GM23338 (cell line): ENCODE measurements around the gene PCDH10. TPM values are rescaled to one million over a fixed set of nuclear protein-coding genes. Genes with fewer than 3 reads are reported as not detected.

ENCODE experiments used
- ATAC-seq: fragments of 200-7000 bp; cut with Tn5 transposase; 3 replicates; pipeline ENCODE4 v1.9.1; 2020
- DNase-seq: peaks from one replicate; pipeline ENCODE4 v3.0.0-alpha.2; 2015; ENCODE audit warnings: low spot score
- H2AFZ ChIP-seq: fragments of 200-600 bp; sonication (generic); 2 replicates; pipeline ENCODE4 v1.8.0; 2016; ENCODE audit warnings: antibody characterized with exemption, mild to moderate bottlenecking, moderate library complexity
- H3F3A ChIP-seq: fragments of 200-600 bp; sonication (generic); replicated peaks from 2 replicates; pipeline ENCODE4 v1.8.0; 2017; ENCODE audit warnings: antibody characterized with exemption, mixed run types, low read depth
- H3K27ac ChIP-seq: fragments of 200-600 bp; sonication (generic); 2 replicates; pipeline ENCODE4 v1.6.1; 2016; ENCODE audit warnings: low read depth
- H3K27me3 ChIP-seq: fragments of 200-600 bp; sonication (generic); 2 replicates; pipeline ENCODE4 v1.8.0; 2016; ENCODE audit warnings: mild to moderate bottlenecking, mixed run types, moderate library complexity; ENCODE audit not compliant: insufficient read depth
- H3K36me3 ChIP-seq: fragments of 200-600 bp; sonication (generic); 2 replicates; pipeline ENCODE4 v1.8.0; 2016; ENCODE audit warnings: mild to moderate bottlenecking; ENCODE audit not compliant: insufficient read depth
- H3K4me1 ChIP-seq: fragments of 200-600 bp; sonication (generic); 2 replicates; pipeline ENCODE4 v1.8.0; 2016; ENCODE audit warnings: mild to moderate bottlenecking, moderate library complexity; ENCODE audit not compliant: insufficient read depth
- H3K4me2 ChIP-seq: fragments of 200-600 bp; sonication (generic); 2 replicates; pipeline ENCODE4 v1.7.1; 2017; ENCODE audit warnings: mixed run types
- H3K4me3 ChIP-seq: fragments of 200-600 bp; sonication (generic); 2 replicates; pipeline ENCODE4 v1.6.1; 2016; ENCODE audit warnings: mixed run types
- H3K79me2 ChIP-seq: fragments of 200-600 bp; sonication (generic); replicated peaks from 2 replicates; pipeline ENCODE4 v1.8.0; 2017; ENCODE audit warnings: mild to moderate bottlenecking; ENCODE audit not compliant: insufficient read depth
- H3K9me2 ChIP-seq: fragments of 200-600 bp; sonication (generic); 2 replicates; pipeline ENCODE4 v1.8.0; 2017; ENCODE audit not compliant: insufficient read depth
- H4K20me1 ChIP-seq: fragments of 200-600 bp; sonication (generic); replicated peaks from 2 replicates; pipeline ENCODE4 v1.8.0; 2017; ENCODE audit warnings: mild to moderate bottlenecking; ENCODE audit not compliant: insufficient read depth
- H3K27ac Mint-ChIP-seq: 2 replicates; pipeline ENCODE4 v1.8.0; 2020; ENCODE audit warnings: inconsistent platforms, mild to moderate bottlenecking, moderate library complexity, mixed read lengths
- H3K27me3 Mint-ChIP-seq: 3 replicates; pipeline ENCODE4 v1.8.0; 2022; ENCODE audit warnings: low read depth, mild to moderate bottlenecking, moderate library complexity, mixed read lengths, inconsistent platforms; ENCODE audit not compliant: insufficient read depth, poor library complexity
- H3K36me3 Mint-ChIP-seq: 3 replicates; pipeline ENCODE4 v1.8.0; 2021; ENCODE audit warnings: low read depth, mild to moderate bottlenecking, inconsistent platforms, moderate library complexity, mixed read lengths
- H3K4me1 Mint-ChIP-seq: 3 replicates; pipeline ENCODE4 v1.8.0; 2020; ENCODE audit warnings: mild to moderate bottlenecking, inconsistent platforms, mixed read lengths
- H3K4me3 Mint-ChIP-seq: 3 replicates; pipeline ENCODE4 v1.8.0; 2021; ENCODE audit warnings: moderate library complexity, mild to moderate bottlenecking, inconsistent platforms, mixed read lengths
- H3K9me3 Mint-ChIP-seq: 3 replicates; pipeline ENCODE4 v1.8.0; 2020; ENCODE audit warnings: moderate library complexity, mild to moderate bottlenecking, inconsistent platforms, mixed read lengths
- CREB1 ChIP-seq: fragments of 250-450 bp; sonication (Bioruptor Pico); IDR thresholded peaks from 2 replicates; pipeline ENCODE4 v1.5.0; 2020; ENCODE audit warnings: low read depth, mild to moderate bottlenecking, moderate library complexity
- CTCF ChIP-seq, 2 experiments: fragments of 200-600 bp in 1 of 2; sonication (generic) in 1 of 2; conservative IDR thresholded peaks; 2 replicates each; pipeline versions ENCODE4 v1.5.1 to v1.6.1; 2016 to 2017; ENCODE audit warnings: antibody characterized with exemption in 2 of 2, low read depth in 2 of 2, mild to moderate bottlenecking in 2 of 2, moderate library complexity in 1 of 2
- EZH2 ChIP-seq: fragments of 200-600 bp; sonication (generic); IDR thresholded peaks from one replicate; pipeline ENCODE4 v1.8.0; 2017; ENCODE audit warnings: antibody characterized with exemption, mild to moderate bottlenecking, low read depth; ENCODE audit not compliant: unreplicated experiment
- EZH2phosphoT487 ChIP-seq: fragments of 200-600 bp; sonication (generic); IDR thresholded peaks from one replicate; pipeline ENCODE4 v1.8.1; 2018; ENCODE audit warnings: antibody characterized with exemption; ENCODE audit not compliant: unreplicated experiment
- JUNB ChIP-seq: IDR thresholded peaks from one replicate; pipeline ENCODE4 v1.6.1; 2016; ENCODE audit warnings: antibody characterized with exemption; ENCODE audit not compliant: unreplicated experiment
- NANOG ChIP-seq: IDR thresholded peaks from 2 replicates; pipeline ENCODE4 v1.6.1; 2016; ENCODE audit warnings: antibody characterized with exemption, borderline replicate concordance
- POLR2AphosphoS5 ChIP-seq: IDR thresholded peaks from 2 replicates; pipeline ENCODE4 v1.6.1; 2016; ENCODE audit warnings: antibody characterized with exemption, low read depth
- REST ChIP-seq: IDR thresholded peaks from one replicate; pipeline ENCODE4 v1.6.1; 2018; ENCODE audit warnings: antibody characterized with exemption; ENCODE audit not compliant: unreplicated experiment
- STAT1 ChIP-seq: IDR thresholded peaks from one replicate; pipeline ENCODE4 v1.6.1; 2016; ENCODE audit warnings: antibody characterized with exemption; ENCODE audit not compliant: unreplicated experiment
- ZNF331 ChIP-seq: fragments of 250-450 bp; sonication (Bioruptor Pico); IDR thresholded peaks from 2 replicates; pipeline ENCODE4 v1.5.0; 2020; ENCODE audit warnings: low read depth, mild to moderate bottlenecking, moderate library complexity
- polyA plus RNA-seq: library from polyadenylated mRNA; unstranded; fragments of >200 nt; fragmentation: Nextera tagmentation; extraction: Ambion mirVana; gene quantifications from 2 replicates; pipeline ENCODE4 v1.2.1, GENCODE V29; 2016
- total RNA-seq: library from RNA; depleted of rRNA; stranded (reverse); fragments of >200 nt; shearing (Covaris generic); gene quantifications from 2 replicates; pipeline ENCODE4 v1.2.3, GENCODE V29; 2014

Gene PCDH10
- total and polyA plus RNA-seq, 2 experiments from 2014 or later = 1.2 to 4.0 TPM

- Histone ChIP-seq H3K4me2 (no peak overlapping the region), H3F3A (no peaks in the 10 kb centered on the region), H3K36me3 (no peaks in the 10 kb centered on the region), H3K4me1 (no peaks in the 10 kb centered on the region), H4K20me1 (no peaks in the 10 kb centered on the region), H3K9me2 (no peaks in the 10 kb centered on the region), H3K4me3 (no peak overlapping the region), H3K27ac (no peak overlapping the region), H3K79me2 (no peaks in the 10 kb centered on the region), H3K27me3 (no peaks in the 10 kb centered on the region), H2AFZ (no peak overlapping the region)
- H3K27ac Mint-ChIP-seq = no peak overlapping the region
- no peaks in the 10 kb centered on the region for H3K4me1 Mint-ChIP-seq
- TF ChIP-seq STAT1 (no peak), POLR2AphosphoS5 (no peak)
- H3K4me3 Mint-ChIP-seq = no peak overlapping the region
- no peaks in the 10 kb centered on the region for H3K9me3 Mint-ChIP-seq
- H3K36me3 Mint-ChIP-seq = no peaks in the 10 kb centered on the region
- ATAC-seq (no peak), DNase-seq (no peak)
- no peaks in the 10 kb centered on the region for H3K27me3 Mint-ChIP-seq
Observed at GRCh38 chr4:133186845-133187244, 37.8 kb downstream of the PCDH10 start.

GRCh38 chr4:133188433-133189146 is 39.5 kb downstream of the PCDH10 start:
- H3K27me3 Mint-ChIP-seq = no peaks in the 10 kb centered on the region
- Histone ChIP-seq H3K4me3 (no peak overlapping the region), H3K79me2 (no peaks in the 10 kb centered on the region), H4K20me1 (no peaks in the 10 kb centered on the region), H3K36me3 (no peaks in the 10 kb centered on the region), H3K9me2 (no peaks in the 10 kb centered on the region), H3K27ac (no peak overlapping the region), H3K27me3 (no peaks in the 10 kb centered on the region), H3K4me2 (no peak overlapping the region), H2AFZ (no peak overlapping the region), H3K4me1 (no peaks in the 10 kb centered on the region), H3F3A (no peaks in the 10 kb centered on the region)
- no peaks in the 10 kb centered on the region for H3K4me1 Mint-ChIP-seq
- DNase-seq (no peak), ATAC-seq (no peak)
- H3K9me3 Mint-ChIP-seq = no peaks in the 10 kb centered on the region
- TF ChIP-seq EZH2 = no peak
- no peak for TF ChIP-seq STAT1
- TF ChIP-seq REST = no peak
- TF ChIP-seq CREB1 (CRISPR knock-in tag) = no peak
- TF ChIP-seq NANOG = no peak
- no peak for TF ChIP-seq JUNB
- no peak for TF ChIP-seq POLR2AphosphoS5
- TF ChIP-seq EZH2phosphoT487 = no peak
- no peak for TF ChIP-seq ZNF331
- no peak for TF ChIP-seq CTCF (conservative IDR thresholded peaks at IDR 0.05; ENCODE audit: low read depth in 2 of 2)
- H3K4me3 Mint-ChIP-seq = no peak overlapping the region
- H3K27ac Mint-ChIP-seq = peak overlapping the region; percentile 72; the same call in 1 of the 2 replicates
- H3K36me3 Mint-ChIP-seq = no peaks in the 10 kb centered on the region
